Measurements from ENCODE around the gene TUBB2B.

DNA sequence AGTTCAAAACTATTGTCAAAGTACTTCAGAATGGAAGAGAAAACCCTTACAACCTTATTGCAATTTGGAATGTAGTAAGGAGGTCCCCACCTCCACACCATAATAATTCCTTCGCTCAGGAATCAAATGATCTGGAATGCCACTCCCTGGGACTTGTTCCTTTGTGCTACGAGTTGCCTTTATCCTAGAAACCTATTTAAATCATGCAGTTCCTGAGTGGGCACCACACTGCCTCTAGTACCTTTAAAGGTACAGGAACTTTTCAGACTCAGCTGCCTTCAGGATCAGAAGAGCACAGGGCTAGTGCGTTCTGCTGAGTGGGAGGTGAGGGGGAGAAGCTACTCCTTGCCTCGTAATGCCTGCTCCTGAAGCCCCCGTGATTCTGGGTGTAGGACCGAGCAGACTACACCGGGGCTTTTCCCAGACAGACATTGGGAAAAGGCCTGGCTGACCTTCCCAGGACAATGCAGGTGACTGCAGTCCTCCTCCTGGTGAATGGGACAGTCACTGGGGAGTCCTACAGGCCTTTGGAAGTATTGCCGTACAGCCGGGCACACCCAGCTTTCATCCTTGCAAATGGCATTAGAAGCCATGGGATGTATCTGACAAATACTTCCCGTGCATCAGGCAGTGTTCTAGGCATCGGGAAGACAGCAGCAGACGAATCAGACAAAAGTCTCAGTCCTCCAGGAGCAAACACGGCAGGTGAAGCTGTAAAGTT lies 11.8 kb upstream of the TUBB2B start:
- TF ChIP-seq NRF1 (conservative IDR thresholded peaks at IDR 0.05 in 1 of 2, IDR thresholded peaks at IDR 0.05 in 1 of 2) (no peak), ESRRA (IDR thresholded peaks at IDR 0.05; ENCODE audit: borderline replicate concordance, low read depth) (no peak), PPARD (CRISPR knock-in tag; IDR thresholded peaks at IDR 0.05) (no peak), ZNF639 (CRISPR knock-in tag; conservative IDR thresholded peaks at IDR 0.05 in 1 of 2, IDR thresholded peaks at IDR 0.05 in 1 of 2) (no peak), MXI1 (IDR thresholded peaks at IDR 0.05; ENCODE audit: low read depth, low read length) (no peak), EP300 (IDR thresholded peaks at IDR 0.05; ENCODE audit: low read length) (no peak), CCNT2 (IDR thresholded peaks at IDR 0.05; ENCODE audit: borderline replicate concordance, extremely low read depth, insufficient read length, low read depth, low read length) (no peak), FOXA1 (IDR thresholded peaks at IDR 0.05; ENCODE audit: borderline replicate concordance) (no peak)
- TF ChIP-seq, protein P1, sequence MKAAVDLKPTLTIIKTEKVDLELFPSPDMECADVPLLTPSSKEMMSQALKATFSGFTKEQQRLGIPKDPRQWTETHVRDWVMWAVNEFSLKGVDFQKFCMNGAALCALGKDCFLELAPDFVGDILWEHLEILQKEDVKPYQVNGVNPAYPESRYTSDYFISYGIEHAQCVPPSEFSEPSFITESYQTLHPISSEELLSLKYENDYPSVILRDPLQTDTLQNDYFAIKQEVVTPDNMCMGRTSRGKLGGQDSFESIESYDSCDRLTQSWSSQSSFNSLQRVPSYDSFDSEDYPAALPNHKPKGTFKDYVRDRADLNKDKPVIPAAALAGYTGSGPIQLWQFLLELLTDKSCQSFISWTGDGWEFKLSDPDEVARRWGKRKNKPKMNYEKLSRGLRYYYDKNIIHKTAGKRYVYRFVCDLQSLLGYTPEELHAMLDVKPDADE (conservative IDR thresholded peaks at IDR 0.05; ENCODE audit: control insufficient read depth, low read depth, low read length) = no peak
- TF ChIP-seq, protein P2, sequence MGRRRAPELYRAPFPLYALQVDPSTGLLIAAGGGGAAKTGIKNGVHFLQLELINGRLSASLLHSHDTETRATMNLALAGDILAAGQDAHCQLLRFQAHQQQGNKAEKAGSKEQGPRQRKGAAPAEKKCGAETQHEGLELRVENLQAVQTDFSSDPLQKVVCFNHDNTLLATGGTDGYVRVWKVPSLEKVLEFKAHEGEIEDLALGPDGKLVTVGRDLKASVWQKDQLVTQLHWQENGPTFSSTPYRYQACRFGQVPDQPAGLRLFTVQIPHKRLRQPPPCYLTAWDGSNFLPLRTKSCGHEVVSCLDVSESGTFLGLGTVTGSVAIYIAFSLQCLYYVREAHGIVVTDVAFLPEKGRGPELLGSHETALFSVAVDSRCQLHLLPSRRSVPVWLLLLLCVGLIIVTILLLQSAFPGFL (CRISPR knock-in tag; IDR thresholded peaks at IDR 0.05) = no peak
